HG03139 (cell line): Measurements from ENCODE around the gene OSBPL10.

Experiments used
- ATAC-seq: cut with Tn5 transposase; IDR thresholded peaks from one replicate; pipeline ENCODE4 v1.9.1; 2021; ENCODE audit not compliant: unreplicated experiment

Gene OSBPL10

GRCh38 chr3:31680072-31680870 is 300.8 kb downstream of the OSBPL10 start:
- ATAC-seq = no peak

GRCh38 chr3:31676556-31676955 is 304.5 kb downstream of the OSBPL10 start:
- no peak for ATAC-seq

GRCh38 chr3:31673950-31674349 is 307.1 kb downstream of the OSBPL10 start:
- ATAC-seq = no peak

- no peak for ATAC-seq
Observed at GRCh38 chr3:31671976-31672375, 309.1 kb downstream of the OSBPL10 start.

GRCh38 chr3:31671451-31671850 is 309.6 kb downstream of the OSBPL10 start:
- ATAC-seq = no peak

- ATAC-seq = no peak
Observed at GRCh38 chr3:31670722-31671121, 310.3 kb downstream of the OSBPL10 start.

GRCh38 chr3:31670136-31670535 is 310.9 kb downstream of the OSBPL10 start:
- no peak for ATAC-seq

GRCh38 chr3:31668242-31668641 is 312.8 kb downstream of the OSBPL10 start:
- ATAC-seq = no peak

GRCh38 chr3:31667582-31667981 is 313.5 kb downstream of the OSBPL10 start:
- no peak for ATAC-seq

- no peak for ATAC-seq
Observed at GRCh38 chr3:31664031-31664430, 317.0 kb downstream of the OSBPL10 start.

- no peak for ATAC-seq
Observed at GRCh38 chr3:31661993-31662670, 318.9 kb downstream of the OSBPL10 start.

- no peak for ATAC-seq
Observed at GRCh38 chr3:31661286-31661685, 319.8 kb downstream of the OSBPL10 start.

GRCh38 chr3:31659246-31659645 is 321.8 kb downstream of the OSBPL10 start:
- ATAC-seq = no peak

- no peak for ATAC-seq
Observed at GRCh38 chr3:31654998-31655397, 326.1 kb downstream of the OSBPL10 start.

- no peak for ATAC-seq
Observed at GRCh38 chr3:31653464-31653863, 327.6 kb downstream of the OSBPL10 start.

GRCh38 chr3:31652296-31652695 is 328.8 kb downstream of the OSBPL10 start:
- ATAC-seq = no peak

- ATAC-seq = no peak
Observed at GRCh38 chr3:31648286-31648968, 332.6 kb downstream of the OSBPL10 start.

- no peak for ATAC-seq
Observed at GRCh38 chr3:31645256-31645655, 335.8 kb downstream of the OSBPL10 start.

- ATAC-seq = no peak
Observed at GRCh38 chr3:31639828-31640227, 341.2 kb downstream of the OSBPL10 start.

- no peak for ATAC-seq
Observed at GRCh38 chr3:31636694-31637442, 344.2 kb downstream of the OSBPL10 start.

- ATAC-seq = no peak
Observed at GRCh38 chr3:31636049-31636448, 345.0 kb downstream of the OSBPL10 start.
